Measurements from ENCODE around the gene RASL11B.

Gene RASL11B

GRCh38 chr4:52876069-52876468 lies 14.0 kb downstream of the RASL11B start:
- DNase-seq, result peak; percentile 15

- DNase-seq, result peak; percentile 63
Measured at GRCh38 chr4:52877036-52877435, 14.9 kb downstream of the RASL11B start.

- no peak for DNase-seq
Measured at GRCh38 chr4:52877694-52878093, 15.6 kb downstream of the RASL11B start.

GRCh38 chr4:52879471-52879870 lies 17.4 kb downstream of the RASL11B start:
- DNase-seq, result no peak

- no peak for DNase-seq
Measured at GRCh38 chr4:52880994-52881393, 18.9 kb downstream of the RASL11B start.

GRCh38 chr4:52883183-52883621 lies 21.1 kb downstream of the RASL11B start:
- no peak for DNase-seq

- no peak for DNase-seq
Measured at GRCh38 chr4:52883707-52884669, 21.9 kb downstream of the RASL11B start.

GRCh38 chr4:52884994-52885393 lies 22.9 kb downstream of the RASL11B start:
- no peak for DNase-seq

- DNase-seq, result no peak
Measured at GRCh38 chr4:52889354-52889753, 27.2 kb downstream of the RASL11B start.

GRCh38 chr4:52889778-52890520 lies 27.8 kb downstream of the RASL11B start:
- no peak for DNase-seq

GRCh38 chr4:52890521-52890791 lies 28.3 kb downstream of the RASL11B start:
- no peak for DNase-seq

- DNase-seq, result no peak
Measured at GRCh38 chr4:52891743-52892142, 29.6 kb downstream of the RASL11B start.

- DNase-seq, result no peak
Measured at GRCh38 chr4:52892880-52893279, 30.8 kb downstream of the RASL11B start.

GRCh38 chr4:52894443-52894842 lies 32.3 kb downstream of the RASL11B start:
- peak; percentile 41 for DNase-seq

GRCh38 chr4:52903273-52903672 lies 41.2 kb downstream of the RASL11B start:
- DNase-seq, result no peak

GRCh38 chr4:52904421-52904820 lies 42.3 kb downstream of the RASL11B start:
- DNase-seq, result no peak

GRCh38 chr4:52907510-52907909 lies 45.4 kb downstream of the RASL11B start:
- no peak for DNase-seq

GRCh38 chr4:52910115-52910514 lies 48.0 kb downstream of the RASL11B start:
- DNase-seq, result no peak

- DNase-seq, result peak; percentile 60
Measured at GRCh38 chr4:52911684-52912294, 49.7 kb downstream of the RASL11B start.

- DNase-seq, result no peak
Measured at GRCh38 chr4:52912608-52913007, 50.5 kb downstream of the RASL11B start.

GRCh38 chr4:52914051-52914605 lies 52.0 kb downstream of the RASL11B start:
- no peak for DNase-seq

GRCh38 chr4:52915191-52915590 lies 53.1 kb downstream of the RASL11B start:
- no peak for DNase-seq

GRCh38 chr4:52915730-52916300 lies 53.7 kb downstream of the RASL11B start:
- no peak for DNase-seq

Measured in right hindlimb (tissue), 1 donor.